Measurements from ENCODE around the gene DPP6. TPM values are rescaled to one million over a fixed set of nuclear protein-coding genes. Genes with fewer than 3 reads are reported as not detected.
"Not testable (repeated sequence)": the region's sequence is repeated elsewhere in the genome, so short reads cannot be mapped to it uniquely, and the experiment has no call there.

Gene DPP6
- total RNA-seq, 1 donor from 2014 or later, result not detected

GRCh38 chr7:154072395-154073181 lies 20.4 kb downstream of the DPP6 start:
- intact Hi-C loops (cut with micrococcal nuclease), result not testable (repeated sequence)

- intact Hi-C loops (cut with micrococcal nuclease), result not testable (repeated sequence)
These were observed 26.3 kb downstream of the DPP6 start for GRCh38 chr7:154078523-154078922.

- intact Hi-C loops (cut with micrococcal nuclease), result not testable (repeated sequence)
These were observed 28.1 kb downstream of the DPP6 start for GRCh38 chr7:154080249-154080648.

GRCh38 chr7:154087037-154087725 lies 35.0 kb downstream of the DPP6 start:
- intact Hi-C loops (cut with micrococcal nuclease), result not testable (repeated sequence)

GRCh38 chr7:154092093-154092492 lies 39.9 kb downstream of the DPP6 start:
- intact Hi-C loops (cut with micrococcal nuclease), result not testable (repeated sequence)

GRCh38 chr7:154095201-154095600 lies 43.0 kb downstream of the DPP6 start:
- intact Hi-C loops (cut with micrococcal nuclease), result not testable (repeated sequence)

GRCh38 chr7:154105063-154105462 lies 52.9 kb downstream of the DPP6 start:
- intact Hi-C loops (cut with micrococcal nuclease), result not testable (repeated sequence)

- intact Hi-C loops (cut with micrococcal nuclease), result not testable (repeated sequence)
These were observed 57.4 kb downstream of the DPP6 start for GRCh38 chr7:154109615-154110014.

GRCh38 chr7:154113732-154114351 lies 61.6 kb downstream of the DPP6 start:
- intact Hi-C loops (cut with micrococcal nuclease), result not testable (repeated sequence)

- intact Hi-C loops (cut with micrococcal nuclease), result not testable (repeated sequence)
These were observed 65.5 kb downstream of the DPP6 start for GRCh38 chr7:154117411-154118390.

- intact Hi-C loops (cut with micrococcal nuclease), result not testable (repeated sequence)
These were observed 68.6 kb downstream of the DPP6 start for GRCh38 chr7:154120825-154121224.

- intact Hi-C loops (cut with micrococcal nuclease), result not testable (repeated sequence)
These were observed 70.5 kb downstream of the DPP6 start for GRCh38 chr7:154122720-154123119.

GRCh38 chr7:154123397-154123796 lies 71.2 kb downstream of the DPP6 start:
- intact Hi-C loops (cut with micrococcal nuclease), result not testable (repeated sequence)

GRCh38 chr7:154129142-154129541 lies 76.9 kb downstream of the DPP6 start:
- intact Hi-C loops (cut with micrococcal nuclease), result not testable (repeated sequence)

GRCh38 chr7:154132617-154133016 lies 80.4 kb downstream of the DPP6 start:
- intact Hi-C loops (cut with micrococcal nuclease), result not testable (repeated sequence)

- intact Hi-C loops (cut with micrococcal nuclease), result not testable (repeated sequence)
These were observed 81.6 kb downstream of the DPP6 start for GRCh38 chr7:154133703-154134277.

- intact Hi-C loops (cut with micrococcal nuclease), result not testable (repeated sequence)
These were observed 82.5 kb downstream of the DPP6 start for GRCh38 chr7:154134698-154135097.

- intact Hi-C loops (cut with micrococcal nuclease), result not testable (repeated sequence)
These were observed 83.4 kb downstream of the DPP6 start for GRCh38 chr7:154135646-154136045.

GRCh38 chr7:154145922-154146706 lies 93.9 kb downstream of the DPP6 start:
- intact Hi-C loops (cut with micrococcal nuclease), result not testable (repeated sequence)

GRCh38 chr7:154146707-154147038 lies 94.5 kb downstream of the DPP6 start:
- intact Hi-C loops (cut with micrococcal nuclease), result not testable (repeated sequence)

All from T-helper 1 cell treated with Interleukin-12 subunit alpha and Interleukin-12 subunit beta and Interleukin-4 antibody, amounts not matched to agents 30 ng/mL and 1 ng/mL, for 36 hours (primary cell).